NOMO-1 treated with dmso at 0.1 percent for 144 hours (cell line): ENCODE results near the gene CDH2.
"Not testable (repeated sequence)": the region's sequence is repeated elsewhere in the genome, so short reads cannot be mapped to it uniquely, and the experiment has no call there.

Experiments used
- DNase-seq: peaks from one replicate; lab custom pipeline; 2025; ENCODE audit not compliant: unreplicated experiment; lab: John Stamatoyannopoulos, UW

CDH2 gene

DNA sequence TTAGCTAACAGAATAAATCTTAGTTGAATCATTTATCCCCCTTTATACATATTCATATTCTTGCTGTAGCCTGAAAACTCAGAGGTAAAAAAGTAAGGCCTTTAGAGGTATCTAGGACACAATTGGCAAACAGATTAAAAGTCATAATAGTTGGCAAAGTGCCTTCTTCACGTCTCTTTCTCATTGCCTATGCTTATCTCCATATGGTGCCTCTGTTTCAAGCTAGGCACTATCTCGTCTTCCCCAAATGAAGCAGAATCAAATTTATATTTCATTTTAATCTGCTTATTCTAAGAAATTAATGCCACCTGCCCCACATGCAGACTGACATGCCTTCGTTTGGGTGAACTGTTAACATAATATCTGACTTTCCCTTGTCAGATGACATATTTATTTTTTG, 245.4 kb downstream of the CDH2 start:
- no peak for DNase-seq

DNA sequence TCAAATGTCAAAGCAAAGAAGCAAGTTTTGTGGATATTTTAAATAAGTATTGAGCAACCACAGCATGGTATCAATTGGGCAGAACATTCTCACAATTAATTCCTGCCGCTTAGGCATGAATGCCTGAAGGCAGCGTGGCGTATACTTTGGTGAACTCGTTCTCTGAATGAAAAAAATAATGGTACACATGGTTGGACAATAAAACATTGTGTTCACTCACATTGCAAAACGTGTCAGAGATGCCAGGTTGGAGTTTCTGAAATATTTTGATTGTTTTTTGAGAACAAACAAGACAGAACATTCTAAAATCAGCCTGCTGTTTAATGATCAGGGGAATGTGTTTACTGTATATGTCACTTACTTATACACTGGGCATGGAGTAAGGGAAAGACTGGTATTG, 254.2 kb downstream of the CDH2 start:
- DNase-seq = no peak

DNA sequence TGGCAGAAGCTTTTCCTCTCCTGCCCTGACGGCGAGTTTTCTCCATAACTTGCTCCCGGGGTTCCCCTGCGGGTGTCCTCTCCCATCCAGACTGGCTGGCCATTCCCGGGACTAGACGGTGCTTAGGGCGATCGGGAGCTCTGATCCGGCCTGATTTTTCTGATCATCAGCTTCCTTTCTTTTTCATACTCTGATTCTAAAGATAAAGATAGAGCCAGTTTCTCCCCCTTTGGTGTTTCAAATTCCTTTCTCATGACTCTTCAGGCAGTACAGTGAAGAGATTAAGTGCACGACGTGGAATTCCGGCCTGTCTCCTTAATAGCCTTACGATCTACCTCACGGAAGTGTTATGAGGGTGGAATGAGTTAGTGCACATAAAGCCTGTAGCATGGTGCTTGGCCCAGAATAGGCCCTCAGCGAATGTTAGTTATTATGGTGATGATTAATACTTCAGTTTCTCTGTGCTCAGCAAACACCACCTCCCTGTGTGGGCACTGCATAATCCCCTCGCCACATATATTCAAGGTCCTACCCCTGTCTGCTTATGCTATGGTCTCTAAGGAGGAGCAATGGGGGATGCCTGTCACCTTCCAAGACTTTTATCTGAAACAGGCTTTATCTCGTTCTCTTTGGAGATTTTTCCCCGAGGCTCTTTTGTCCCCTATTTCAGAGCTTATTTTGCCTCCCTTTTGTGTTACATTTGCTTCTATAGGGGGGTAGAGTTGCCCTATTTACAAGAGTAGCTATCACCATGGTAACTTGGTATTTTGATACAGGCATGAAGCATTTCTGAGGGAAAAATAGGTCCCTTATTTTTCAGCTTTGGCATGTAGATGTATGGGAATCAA, 254.8 kb downstream of the CDH2 start:
- DNase-seq = no peak

DNA sequence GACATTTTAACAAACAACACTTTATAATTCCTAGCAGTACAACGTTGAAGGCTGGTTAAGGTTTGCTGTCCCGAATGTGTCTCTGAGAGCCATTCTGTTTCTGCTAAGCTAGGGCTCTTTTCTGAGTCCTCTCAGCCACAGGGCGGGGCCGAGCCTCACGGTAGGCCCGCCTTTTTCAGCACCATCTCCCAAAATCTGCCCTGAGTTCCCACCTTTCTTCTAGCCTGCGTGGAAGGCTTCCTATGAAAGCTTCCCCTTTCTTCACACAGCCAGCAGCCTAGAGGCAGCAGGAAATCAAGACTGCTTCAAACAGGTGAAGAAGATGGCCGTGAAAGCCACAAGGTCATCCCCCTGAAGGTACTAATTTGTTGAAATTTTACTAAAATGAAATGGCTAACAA, 255.5 kb downstream of the CDH2 start:
- DNase-seq = no peak

GRCh38 chr18:27920836-27921235, 256.1 kb downstream of the CDH2 start:
- no peak for DNase-seq

DNA sequence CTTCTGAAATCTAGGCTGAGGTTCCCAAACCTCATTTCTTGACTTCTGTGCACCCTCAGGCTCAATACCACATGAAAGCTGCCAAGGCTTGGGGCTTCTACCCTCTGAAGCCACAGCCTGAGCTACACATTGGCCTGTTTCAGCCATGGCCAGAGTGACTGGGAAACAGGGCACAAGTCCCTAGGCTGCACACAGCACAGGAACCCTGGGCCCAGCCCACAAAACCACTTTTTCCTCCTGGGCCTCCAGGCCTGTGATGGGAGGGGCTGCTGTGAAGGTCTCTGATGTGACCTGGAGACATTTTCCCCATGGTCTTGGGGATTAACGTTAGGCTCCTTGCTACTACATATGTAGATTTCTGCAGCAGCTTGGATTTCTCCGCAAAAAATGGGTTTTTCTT, 270.7 kb downstream of the CDH2 start:
- DNase-seq = not testable (repeated sequence)

- DNase-seq = no peak
These were observed 273.0 kb downstream of the CDH2 start for GRCh38 chr18:27903906-27904305.

- no peak for DNase-seq
These were observed 275.3 kb downstream of the CDH2 start for GRCh38 chr18:27901424-27902226.
